HG03469 (cell line): ENCODE results near the gene AVEN.
"Not testable (repeated sequence)": the region's sequence is repeated elsewhere in the genome, so short reads cannot be mapped to it uniquely, and the experiment has no call there.

Experiments
- ATAC-seq: cut with Tn5 transposase; IDR thresholded peaks from one replicate; pipeline ENCODE4 v1.9.1; 2021; ENCODE audit warnings: mild to moderate bottlenecking, moderate library complexity, moderate number of reproducible peaks; ENCODE audit not compliant: unreplicated experiment

AVEN gene

GRCh38 chr15:34043391-34043790 is 4.4 kb upstream of the AVEN start:
- no peak for ATAC-seq

GRCh38 chr15:34039790-34040113 is 748 bp upstream of the AVEN start:
- ATAC-seq = no peak

- peak; percentile 55 for ATAC-seq
These were observed 757 bp downstream of the AVEN start for GRCh38 chr15:34038023-34038870.

- no peak for ATAC-seq
These were observed 6.8 kb downstream of the AVEN start for GRCh38 chr15:34031987-34032760.

GRCh38 chr15:34027606-34028005 is 11.4 kb downstream of the AVEN start:
- ATAC-seq = no peak

- ATAC-seq = no peak
These were observed 13.8 kb downstream of the AVEN start for GRCh38 chr15:34025252-34025651.

- no peak for ATAC-seq
These were observed 15.1 kb downstream of the AVEN start for GRCh38 chr15:34023907-34024306.

- no peak for ATAC-seq
These were observed 19.5 kb downstream of the AVEN start for GRCh38 chr15:34019369-34019990.

- ATAC-seq = not testable (repeated sequence)
These were observed 20.3 kb downstream of the AVEN start for GRCh38 chr15:34018738-34019137.

GRCh38 chr15:34018021-34018645 is 20.9 kb downstream of the AVEN start:
- ATAC-seq = no peak

GRCh38 chr15:34014556-34014955 is 24.4 kb downstream of the AVEN start:
- ATAC-seq = no peak

GRCh38 chr15:34013746-34014145 is 25.3 kb downstream of the AVEN start:
- no peak for ATAC-seq

- ATAC-seq = no peak
These were observed 26.5 kb downstream of the AVEN start for GRCh38 chr15:34012461-34013028.

- ATAC-seq = no peak
These were observed 27.5 kb downstream of the AVEN start for GRCh38 chr15:34011481-34011880.

- ATAC-seq = no peak
These were observed 28.1 kb downstream of the AVEN start for GRCh38 chr15:34010921-34011320.

- ATAC-seq = no peak
These were observed 29.3 kb downstream of the AVEN start for GRCh38 chr15:34009656-34010055.

- no peak for ATAC-seq
These were observed 32.6 kb downstream of the AVEN start for GRCh38 chr15:34006381-34006780.

GRCh38 chr15:34001536-34001935 is 37.5 kb downstream of the AVEN start:
- ATAC-seq = no peak

GRCh38 chr15:33995666-33996065 is 43.3 kb downstream of the AVEN start:
- ATAC-seq = not testable (repeated sequence)

- no peak for ATAC-seq
These were observed 44.9 kb downstream of the AVEN start for GRCh38 chr15:33994005-33994615.

- ATAC-seq = no peak
These were observed 50.6 kb downstream of the AVEN start for GRCh38 chr15:33988384-33988783.
